SK-N-SH (cell line): ENCODE results near the gene ACADS. TPM values are rescaled to one million over a fixed set of nuclear protein-coding genes. Genes with fewer than 3 reads are reported as not detected.

ENCODE experiments used
- CTCF ChIA-PET: fragments of 300-600, 350-600 bp; formaldehyde crosslinking; extraction: SDS; loops from one replicate; lab custom pipeline; 2021; lab: Yijun Ruan, JAX
- POLR2A ChIA-PET: fragments of 350-600 bp; sonication (Branson Sonifier 250); formaldehyde crosslinking; extraction: SDS; loops from one replicate; lab custom pipeline; 2020; ENCODE audit warnings: antibody characterized with exemption, inconsistent platforms; lab: Yijun Ruan, JAX
- DNase-seq: peaks from one replicate; pipeline ENCODE4 v3.0.0; 2012
- H2AFZ ChIP-seq: fragments of 200-600 bp; sonication (generic); 2 replicates; pipeline ENCODE4 v1.8.1; 2016; ENCODE audit warnings: antibody characterized with exemption, mild to moderate bottlenecking, low read depth
- H3F3A ChIP-seq: fragments of 200-600 bp; sonication (generic); replicated peaks from 2 replicates; pipeline ENCODE3; 2016; ENCODE audit warnings: antibody characterized with exemption, mild to moderate bottlenecking; ENCODE audit not compliant: insufficient read depth
- H3K27ac ChIP-seq, 2 experiments: fragments of 200-500 bp in 1 of 2; fragments of 200-600 bp in 1 of 2; sonication (Bioruptor generic) in 1 of 2; sonication (generic), shearing (Covaris generic) in 1 of 2; 2 replicates each; pipeline versions ENCODE4 v1.5.1 to v1.6.1; 2014 to 2016; ENCODE audit warnings: low read depth in 2 of 2, inconsistent platforms in 1 of 2, low read length in 1 of 2, mild to moderate bottlenecking in 1 of 2, mixed read lengths in 1 of 2
- H3K27me3 ChIP-seq: fragments of 200-600 bp; sonication (generic), shearing (Covaris generic); 2 replicates; pipeline ENCODE4 v1.6.1; 2016; ENCODE audit warnings: mixed run types; ENCODE audit not compliant: insufficient read depth
- H3K36me3 ChIP-seq, 2 experiments: fragments of 200-500 bp in 1 of 2; fragments of 200-600 bp in 1 of 2; sonication (Bioruptor generic) in 1 of 2; sonication (generic) in 1 of 2; replicated peaks in 1 of 2; 2 replicates each; pipeline versions ENCODE3 to v1.5.1; 2014 to 2016; ENCODE audit warnings: low read length in 1 of 2, mild to moderate bottlenecking in 1 of 2; ENCODE audit not compliant: insufficient read depth in 2 of 2, control insufficient read depth in 1 of 2
- H3K4me1 ChIP-seq, 2 experiments: fragments of 200-500 bp in 1 of 2; fragments of 200-600 bp in 1 of 2; sonication (Bioruptor generic) in 1 of 2; sonication (generic), shearing (Covaris generic) in 1 of 2; 2 replicates each; pipeline versions ENCODE4 v1.5.1 to v1.6.1; 2014 to 2016; ENCODE audit warnings: low read depth in 1 of 2, low read length in 1 of 2, mixed run types in 1 of 2; ENCODE audit not compliant: insufficient read depth in 2 of 2, control insufficient read depth in 1 of 2
- H3K4me2 ChIP-seq: fragments of 200-600 bp; sonication (generic), shearing (Covaris generic); 2 replicates; pipeline ENCODE4 v1.6.1; 2017; ENCODE audit warnings: mixed run types
- H3K4me3 ChIP-seq, 2 experiments: fragments of 200-500 bp in 1 of 2; fragments of 200-600 bp in 1 of 2; sonication (Bioruptor generic) in 1 of 2; sonication (generic), shearing (Covaris generic) in 1 of 2; 2 replicates each; pipeline versions ENCODE4 v1.5.1 to v1.8.1; 2014 to 2016; ENCODE audit warnings: low read depth in 2 of 2, inconsistent platforms in 1 of 2, low read length in 1 of 2, mild to moderate bottlenecking in 1 of 2, mixed read lengths in 1 of 2, moderate library complexity in 1 of 2
- H3K79me2 ChIP-seq: fragments of 200-600 bp; sonication (generic); 2 replicates; pipeline ENCODE4 v1.8.1; 2017; ENCODE audit warnings: mild to moderate bottlenecking; ENCODE audit not compliant: insufficient read depth
- H3K9ac ChIP-seq: fragments of 200-600 bp; sonication (generic); 2 replicates; pipeline ENCODE4 v1.6.1; 2017; ENCODE audit warnings: mixed run types
- H3K9me2 ChIP-seq: fragments of 200-600 bp; sonication (generic); 2 replicates; pipeline ENCODE4 v1.6.1; 2017; ENCODE audit warnings: mixed run types
- H3K9me3 ChIP-seq: fragments of 200-600 bp; sonication (generic); 2 replicates; pipeline ENCODE4 v1.6.1; 2017; ENCODE audit warnings: mixed run types, mild to moderate bottlenecking, moderate library complexity
- H4K20me1 ChIP-seq: fragments of 200-600 bp; sonication (generic); 2 replicates; pipeline ENCODE4 v1.6.1; 2017; ENCODE audit warnings: mild to moderate bottlenecking, mixed run types; ENCODE audit not compliant: insufficient read depth
- EZH2phosphoT487 ChIP-seq: fragments of 200-600 bp; sonication (generic); IDR thresholded peaks from 2 replicates; pipeline ENCODE4 v1.6.1; 2017; ENCODE audit warnings: low read depth, mixed run types, mild to moderate bottlenecking, antibody characterized with exemption, moderate library complexity, borderline replicate concordance
- FOSL2 ChIP-seq: IDR thresholded peaks from 2 replicates; pipeline ENCODE4 v1.4.0; 2012; ENCODE audit warnings: low read depth, mild to moderate bottlenecking, moderate library complexity, borderline replicate concordance
- GABPA ChIP-seq: IDR thresholded peaks from 2 replicates; pipeline ENCODE4 v1.4.0; 2012; ENCODE audit warnings: low read depth, mild to moderate bottlenecking
- GATA2 ChIP-seq: sonication (generic); formaldehyde crosslinking; IDR thresholded peaks from 2 replicates; pipeline ENCODE4 v1.5.0; 2020; ENCODE audit warnings: mild to moderate bottlenecking, missing genetic modification reagents
- JUND ChIP-seq: IDR thresholded peaks from 2 replicates; pipeline ENCODE4 v1.4.0; 2012
- MEF2A ChIP-seq: IDR thresholded peaks from 2 replicates; pipeline ENCODE4 v1.4.0; 2012; ENCODE audit warnings: low read depth, borderline replicate concordance
- MXI1 ChIP-seq: IDR thresholded peaks from 2 replicates; pipeline ENCODE4 v1.6.1; 2012; ENCODE audit warnings: mild to moderate bottlenecking, low read depth, low read length, improper control_type of control experiment
- NFIC ChIP-seq: IDR thresholded peaks from 2 replicates; pipeline ENCODE4 v1.4.0; 2012; ENCODE audit warnings: borderline replicate concordance
- RXRA ChIP-seq: IDR thresholded peaks from 2 replicates; pipeline ENCODE4 v1.4.0; 2012; ENCODE audit warnings: low read depth, mild to moderate bottlenecking, borderline replicate concordance
- SMC3 ChIP-seq: IDR thresholded peaks from 2 replicates; pipeline ENCODE4 v1.6.1; 2012; ENCODE audit warnings: low read depth, low read length, improper control_type of control experiment
- TCF12 ChIP-seq: IDR thresholded peaks from 2 replicates; pipeline ENCODE4 v1.4.0; 2012
- WGBS: methylation state at CpG from one replicate; pipeline ENCODE4 v1.1.6; 2017; ENCODE audit warnings: low lambda C conversion rate; 5-methylcytosine and 5-hydroxymethylcytosine counted together
- polyA plus RNA-seq, 3 experiments: library from polyadenylated mRNA; depleted of rRNA; stranded (reverse); fragments of >200 nt; gene quantifications; 2 replicates each; pipeline ENCODE4 v1.2.3, GENCODE V29; 2012
- TF ChIP-seq, protein P1 (sequence below): IDR thresholded peaks from 2 replicates; pipeline ENCODE4 v1.4.0; 2012; ENCODE audit warnings: low read depth
- TF ChIP-seq, protein P2 (sequence below): IDR thresholded peaks from 2 replicates; pipeline ENCODE4 v1.4.0; 2012; ENCODE audit warnings: low read depth, borderline replicate concordance

The ACADS gene
- polyA plus RNA-seq, 1 of the 3 experiments (the other 2 are of a cell fraction) = 4.9 TPM

DNA sequence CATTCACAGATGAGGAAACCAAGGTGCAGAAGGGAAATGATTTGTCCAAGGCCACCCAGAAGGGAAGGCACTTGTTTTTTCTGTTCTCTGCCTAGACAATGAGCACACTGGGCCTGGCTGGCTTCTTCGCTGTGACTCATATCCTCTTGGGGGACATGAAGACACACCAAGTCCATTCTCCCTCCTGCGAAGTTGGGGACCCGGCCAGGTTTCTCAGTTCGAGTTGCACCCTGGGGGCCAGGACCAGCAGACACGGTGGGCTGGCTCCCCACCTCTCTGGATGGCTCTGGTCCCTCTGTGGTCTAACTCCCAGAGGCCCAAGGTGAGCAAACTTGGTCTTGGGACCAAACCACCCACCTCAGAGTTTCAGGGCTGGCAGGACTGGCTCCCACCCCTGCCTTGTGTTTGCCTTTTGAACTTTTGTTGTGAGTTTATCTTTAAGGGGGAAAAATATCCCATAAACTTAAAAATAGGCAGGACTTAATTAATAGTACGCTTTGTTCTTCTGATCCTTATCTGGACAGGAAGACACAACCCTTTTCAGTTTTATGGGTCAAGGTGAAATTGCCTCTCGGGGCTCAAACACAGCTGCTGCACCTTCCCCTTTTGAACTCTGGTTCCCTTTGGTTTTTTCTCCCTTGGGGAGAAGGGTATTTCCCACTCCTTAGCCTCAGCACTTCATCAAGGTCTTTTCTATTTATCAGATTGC lies 47.7 kb upstream of the ACADS start (continued):
- TF ChIP-seq NFIC (no peak), SMC3 (no peak)

DNA sequence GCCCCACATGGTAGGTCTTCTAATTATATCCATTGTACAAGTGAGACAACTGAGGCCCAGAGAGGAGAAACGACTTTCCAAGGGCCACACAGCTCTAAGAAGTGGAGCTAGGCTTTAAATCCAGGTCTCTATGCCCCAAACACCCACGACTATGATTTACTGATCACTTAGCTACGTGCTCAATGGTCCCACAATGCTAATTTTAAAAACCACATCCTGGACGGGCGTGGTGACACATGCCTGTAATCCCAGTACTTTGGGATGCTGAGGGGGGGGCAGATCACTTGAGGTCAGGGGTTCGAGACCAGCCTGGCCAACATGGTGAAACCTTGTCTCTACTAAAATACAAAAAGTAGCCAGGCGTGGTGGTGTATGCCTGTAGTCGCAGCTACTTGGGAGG lies 47.1 kb upstream of the ACADS start:
- Histone ChIP-seq H3K27me3 (no peaks in the 10 kb centered on the region), H3K9me2 (no peaks in the 10 kb centered on the region), H3K27ac (no peak overlapping the region)
- CTCF ChIA-PET = interaction anchor here (0.8 kb wide), 1 partner anchor 29 kb away, joined by 3 read pairs; no protein-coding TSS in a partner anchor
- POLR2A ChIA-PET = no interaction called here
- no peak for TF ChIP-seq GABPA
- TF ChIP-seq, all 33 proteins: peak for 0
- Histone ChIP-seq H2AFZ (no peak overlapping the region), H3K9ac (no peak overlapping the region), H3K4me1 (no peaks in the 10 kb centered on the region), H3F3A (no peaks in the 10 kb centered on the region), H3K36me3 (no peaks in the 10 kb centered on the region), H3K4me3 (no peak overlapping the region), H3K4me2 (no peak overlapping the region), H3K9me3 (no peaks in the 10 kb centered on the region), H4K20me1 (no peaks in the 10 kb centered on the region), H3K79me2 (no peaks in the 10 kb centered on the region)
- 74% methylated on average over 8 of the region's 8 CpGs for WGBS
- no peak for DNase-seq

DNA sequence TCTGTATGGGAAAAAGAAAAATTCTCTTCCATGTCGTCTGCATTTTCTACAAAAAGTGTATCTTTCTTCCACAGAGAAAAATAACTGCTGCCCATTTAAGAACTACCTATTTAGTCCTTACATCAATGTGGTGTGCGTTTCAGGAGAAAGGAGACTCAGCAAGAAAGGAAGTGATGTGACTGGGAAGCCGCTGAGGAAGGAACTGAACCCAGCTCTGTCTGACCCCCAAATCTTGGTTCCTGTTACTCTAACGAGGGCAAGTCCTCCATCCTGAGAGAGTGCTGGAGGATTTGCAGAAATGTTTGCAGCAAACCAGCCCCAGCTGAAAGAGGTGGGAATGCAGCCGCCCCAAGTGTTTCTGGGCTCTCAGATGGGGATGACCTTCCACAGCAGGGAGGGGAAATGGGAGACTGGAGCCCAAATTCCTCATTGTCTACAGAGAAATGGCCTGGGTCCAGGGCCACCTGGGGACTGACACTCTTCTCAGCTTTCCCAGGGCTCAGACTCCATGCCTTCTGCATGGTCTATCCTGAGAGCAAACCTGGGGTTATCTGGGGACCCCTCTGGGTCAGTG lies 45.4 kb upstream of the ACADS start:
- Histone ChIP-seq H3K36me3 (no peaks in the 10 kb centered on the region), H3F3A (no peaks in the 10 kb centered on the region), H2AFZ (no peak overlapping the region), H4K20me1 (no peaks in the 10 kb centered on the region), H3K9me2 (no peaks in the 10 kb centered on the region), H3K9ac (no peak overlapping the region), H3K79me2 (no peaks in the 10 kb centered on the region), H3K27ac (no peak overlapping the region), H3K4me3 (no peak overlapping the region), H3K9me3 (no peaks in the 10 kb centered on the region), H3K27me3 (no peaks in the 10 kb centered on the region), H3K4me2 (no peak overlapping the region), H3K4me1 (no peaks in the 10 kb centered on the region)
- CTCF ChIA-PET = interaction anchor here (0.6 kb wide), 1 partner anchor 205 kb away, joined by 3 read pairs; no protein-coding TSS in a partner anchor
- DNase-seq = no peak
- TF ChIP-seq, protein P1, sequence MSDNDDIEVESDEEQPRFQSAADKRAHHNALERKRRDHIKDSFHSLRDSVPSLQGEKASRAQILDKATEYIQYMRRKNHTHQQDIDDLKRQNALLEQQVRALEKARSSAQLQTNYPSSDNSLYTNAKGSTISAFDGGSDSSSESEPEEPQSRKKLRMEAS = no peak
- TF ChIP-seq MEF2A (no peak), MXI1 (no peak), EZH2phosphoT487 (no peak), JUND (no peak), GATA2 (no peak), RXRA (no peak), TCF12 (no peak), GABPA (no peak), FOSL2 (no peak)
- TF ChIP-seq, protein P2, sequence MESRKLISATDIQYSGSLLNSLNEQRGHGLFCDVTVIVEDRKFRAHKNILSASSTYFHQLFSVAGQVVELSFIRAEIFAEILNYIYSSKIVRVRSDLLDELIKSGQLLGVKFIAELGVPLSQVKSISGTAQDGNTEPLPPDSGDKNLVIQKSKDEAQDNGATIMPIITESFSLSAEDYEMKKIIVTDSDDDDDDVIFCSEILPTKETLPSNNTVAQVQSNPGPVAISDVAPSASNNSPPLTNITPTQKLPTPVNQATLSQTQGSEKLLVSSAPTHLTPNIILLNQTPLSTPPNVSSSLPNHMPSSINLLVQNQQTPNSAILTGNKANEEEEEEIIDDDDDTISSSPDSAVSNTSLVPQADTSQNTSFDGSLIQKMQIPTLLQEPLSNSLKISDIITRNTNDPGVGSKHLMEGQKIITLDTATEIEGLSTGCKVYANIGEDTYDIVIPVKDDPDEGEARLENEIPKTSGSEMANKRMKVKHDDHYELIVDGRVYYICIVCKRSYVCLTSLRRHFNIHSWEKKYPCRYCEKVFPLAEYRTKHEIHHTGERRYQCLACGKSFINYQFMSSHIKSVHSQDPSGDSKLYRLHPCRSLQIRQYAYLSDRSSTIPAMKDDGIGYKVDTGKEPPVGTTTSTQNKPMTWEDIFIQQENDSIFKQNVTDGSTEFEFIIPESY = no peak
- WGBS = 65% methylated on average over 5 of the region's 5 CpGs
- POLR2A ChIA-PET = interaction anchor here (0.5 kb wide), 1 partner anchor 375 kb away, joined by 4 read pairs; no protein-coding TSS in a partner anchor
